Endothelial cell of umbilical vein (primary cell): ENCODE data around the gene MGLL. TPM values are rescaled to one million over a fixed set of nuclear protein-coding genes. Genes with fewer than 3 reads are reported as not detected.

ENCODE experiments used
- BruUV-seq: library from RNA; stranded (reverse); fragments of 400-500 nt; replicated peaks from 2 replicates; lab custom pipeline; 2021; lab: Mats Ljungman, UMichigan
- CTCF ChIA-PET: fragments of 300-600, 350-600 bp; sonication (Branson Sonifier 250); formaldehyde crosslinking; loops from one replicate; lab custom pipeline; 2021; ENCODE audit warnings: antibody characterized with exemption, inconsistent platforms; lab: Charles Lee
- POLR2A ChIA-PET: fragments of 300-600, 350-600 bp; sonication (Branson Sonifier 250); formaldehyde crosslinking; loops from one replicate; lab custom pipeline; 2021; ENCODE audit warnings: antibody characterized with exemption, inconsistent platforms; lab: Charles Lee
- DNase-seq: peaks from one replicate; pipeline ENCODE4 v3.0.0-alpha.2; 2011; ENCODE audit warnings: low read depth, low spot score
- FAIRE-seq: peaks from 2 replicates; lab custom pipeline; 2011; peaks lifted over from hg19 to GRCh38; lab: Jason Lieb, UNC
- H2AFZ ChIP-seq: 2 replicates; pipeline ENCODE4 v1.6.0; 2012; ENCODE audit warnings: low read depth, low read length, control low read depth, inconsistent platforms
- H3K27ac ChIP-seq: 2 replicates; pipeline ENCODE4 v1.5.1; 2011; ENCODE audit warnings: low read depth, mild to moderate bottlenecking, control low read depth, low read length, moderate library complexity; ENCODE audit not compliant: insufficient read depth
- H3K27me3 ChIP-seq, 2 experiments: 2 replicates each; pipeline versions ENCODE4 v1.6.0 to v1.6.1; 2011; ENCODE audit warnings: low read length in 2 of 2, mixed read lengths in 1 of 2; ENCODE audit not compliant: control insufficient read depth in 2 of 2, insufficient read depth in 2 of 2
- H3K36me3 ChIP-seq, 2 experiments: 2 replicates in 1 of 2; 3 replicates in 1 of 2; pipeline ENCODE4 v1.5.1; 2011; ENCODE audit warnings: low read length in 2 of 2, mild to moderate bottlenecking in 1 of 2, moderate library complexity in 1 of 2; ENCODE audit not compliant: control insufficient read depth in 2 of 2, insufficient read depth in 2 of 2; ENCODE audit errors: extremely low read depth in 1 of 2
- H3K4me1 ChIP-seq: 3 replicates; pipeline ENCODE4 v1.5.1; 2011; ENCODE audit warnings: mild to moderate bottlenecking, low read length; ENCODE audit not compliant: control insufficient read depth, insufficient read depth; ENCODE audit errors: extremely low read depth
- H3K4me2 ChIP-seq: 2 replicates; pipeline ENCODE4 v1.6.1; 2011; ENCODE audit warnings: low read length, control low read depth, mixed read lengths; ENCODE audit not compliant: insufficient read depth
- H3K4me3 ChIP-seq, 3 experiments: fragments of 200-600 bp in 1 of 3; sonication (generic), shearing (Covaris generic) in 1 of 3; replicated peaks in 1 of 3; 2 replicates each; pipeline ENCODE4 v1.5.1; 2011 to 2016; ENCODE audit warnings: control low read depth in 3 of 3, low read length in 3 of 3, mild to moderate bottlenecking in 2 of 3, inconsistent platforms in 1 of 3, low read depth in 1 of 3, moderate library complexity in 1 of 3; ENCODE audit not compliant: insufficient read depth in 1 of 3
- H3K79me2 ChIP-seq: 2 replicates; pipeline ENCODE4 v1.6.0; 2012; ENCODE audit warnings: low read length, inconsistent platforms; ENCODE audit not compliant: control insufficient read depth, insufficient read depth
- H3K9ac ChIP-seq: replicated peaks from 2 replicates; pipeline ENCODE3; 2011; ENCODE audit warnings: low read length, control low read depth; ENCODE audit not compliant: insufficient read depth; ENCODE audit errors: extremely low read depth
- H3K9me1 ChIP-seq: replicated peaks from 3 replicates; pipeline ENCODE4 v1.6.0; 2011; ENCODE audit warnings: mild to moderate bottlenecking, low read length; ENCODE audit not compliant: control insufficient read depth, insufficient read depth; ENCODE audit errors: extremely low read depth
- H3K9me3 ChIP-seq: replicated peaks from 2 replicates; pipeline ENCODE4 v1.5.1; 2012; ENCODE audit warnings: low read length, inconsistent platforms; ENCODE audit not compliant: control insufficient read depth, insufficient read depth
- H4K20me1 ChIP-seq: replicated peaks from 2 replicates; pipeline ENCODE3; 2011; ENCODE audit warnings: mild to moderate bottlenecking, low read length; ENCODE audit not compliant: control insufficient read depth, insufficient read depth; ENCODE audit errors: extremely low read depth
- CTCF ChIP-seq, 2 donors: IDR thresholded peaks; 1 replicate in 1 of 2; 2 replicates in 1 of 2; pipeline ENCODE4 v1.5.1; 2011; ENCODE audit warnings: low read length in 2 of 2, mild to moderate bottlenecking in 2 of 2, moderate library complexity in 2 of 2, control low read depth in 1 of 2, inconsistent platforms in 1 of 2, low read depth in 1 of 2; ENCODE audit not compliant: insufficient read depth in 1 of 2; ENCODE audit errors: extremely low read depth in 1 of 2
- MAX ChIP-seq: IDR thresholded peaks from 2 replicates; pipeline ENCODE4 v1.6.1; 2011; ENCODE audit not compliant: insufficient read depth, insufficient read length
- MYC ChIP-seq: IDR thresholded peaks from one replicate; pipeline ENCODE4 v1.6.1; 2011; ENCODE audit warnings: mild to moderate bottlenecking, low read depth, low read length
- POLR2AphosphoS5 ChIP-seq: IDR thresholded peaks from 2 replicates; pipeline ENCODE4 v1.6.1; 2012; ENCODE audit warnings: low read depth, mild to moderate bottlenecking, control low read depth, low read length, moderate library complexity; ENCODE audit not compliant: insufficient read depth
- dilution Hi-C: fragments of 300-500 bp; cut with MboI; formaldehyde crosslinking; loops from one replicate; pipeline ENCODE4 v1.15.0; 2019; ENCODE audit warnings: low sequenced_read_pairs; ENCODE audit not compliant: extremely low pct_ligation_motif_present
- intact Hi-C: fragments of 100-400 bp; cut with micrococcal nuclease; formaldehyde crosslinking; loops from one replicate; pipeline ENCODE4 v1.10.0; 2022
- polyA plus RNA-seq, 4 experiments: library from polyadenylated mRNA; depleted of rRNA in 3 of 4; stranded (reverse) in 3 of 4; unstranded in 1 of 4; fragments of >200 nt; gene quantifications; 2 replicates each; pipeline versions ENCODE4 v1.2.1 to v1.2.3, GENCODE V29; 2011 to 2012; ENCODE audit warnings: missing spikeins in 1 of 4
- total RNA-seq: library from RNA; stranded (reverse); gene quantifications from 2 replicates; pipeline ENCODE4 v1.2.3, GENCODE V29; 2021

The MGLL gene
- total and polyA plus RNA-seq, 2 donors (not counting 3 experiments of a cell fraction or from before 2014, with no cell fraction given) = 30.7 to 60.2 TPM

- peak overlapping the region; percentile 32 for H3K4me2 ChIP-seq
- intact Hi-C loops = loop anchor here (1.0 to 10.0 kb wide), 7 partner anchors 37 to 355 kb away; partner anchors contain the start of gene SEC61A1
Measured at GRCh38 chr3:127697551-127698240, 124.6 kb downstream of the MGLL start.

GRCh38 chr3:127694467-127695215 is 127.7 kb downstream of the MGLL start:
- intact Hi-C loops = loop anchor here (2.0 to 10.0 kb wide), 2 partner anchors 42 to 280 kb away; no protein-coding TSS in a partner anchor
- Histone ChIP-seq H3K9ac (no peak overlapping the region), H3K79me2 (no peaks in the 10 kb centered on the region), H3K9me1 (no peaks in the 10 kb centered on the region), H3K27ac (no peak overlapping the region), H3K4me1 (peaks cover 19% of the 10 kb centered on the region), H4K20me1 (no peaks in the 10 kb centered on the region), H3K9me3 (no peaks in the 10 kb centered on the region), H3K4me2 (no peak overlapping the region), H3K36me3 (peaks cover 2 to 3% of the 10 kb centered on the region in 2 experiments), H2AFZ (no peak overlapping the region), H3K4me3 (no peak overlapping the region), H3K27me3 (no peaks in the 10 kb centered on the region)
- BruUV-seq = no TSS peak
- POLR2A ChIA-PET = no interaction called here
- FAIRE-seq (peak; percentile 70), DNase-seq (peak; percentile 36)
- TF ChIP-seq MYC (no peak), CTCF (IDR thresholded peaks at IDR 0.05; ENCODE audit: extremely low read depth in 1 of 2, insufficient read depth in 1 of 2, low read depth in 1 of 2, low read length in 2 of 2) (peak; percentile 18 to 61)
- dilution Hi-C loops = no loop called here
- CTCF ChIA-PET = interaction anchor here (0.6 to 4.2 kb wide), 8 partner anchors 15 to 267 kb away, joined by 3 to 74 read pairs (median 4); partner anchors contain the start of gene MGLL

More at GRCh38 chr3:127697551-127698240, 124.6 kb downstream of the MGLL start:
- CTCF ChIA-PET = interaction anchor here (0.7 to 4.2 kb wide), 23 partner anchors 9 to 261 kb away, joined by 3 to 74 read pairs (median 6); partner anchors contain the start of gene MGLL
- Histone ChIP-seq H4K20me1 (no peaks in the 10 kb centered on the region), H3K27me3 (no peaks in the 10 kb centered on the region), H3K36me3 (peaks cover 2 to 3% of the 10 kb centered on the region in 2 experiments), H3K9me3 (no peaks in the 10 kb centered on the region), H2AFZ (peak overlapping the region; percentile 66), H3K9ac (no peak overlapping the region), H3K27ac (peak overlapping the region; percentile 91), H3K4me3 (no peak overlapping the region), H3K79me2 (no peaks in the 10 kb centered on the region), H3K4me1 (peaks cover 19% of the 10 kb centered on the region), H3K9me1 (no peaks in the 10 kb centered on the region)
- peak; percentile 97 for FAIRE-seq
- BruUV-seq = no TSS peak
- no peak for TF ChIP-seq MYC
- TF ChIP-seq MAX = peak; percentile 80
- TF ChIP-seq POLR2AphosphoS5 = no peak
- POLR2A ChIA-PET = interaction anchor here (0.9 to 1.5 kb wide), 2 partner anchors 13 to 102 kb away, joined by 3 read pairs; no protein-coding TSS in a partner anchor
- DNase-seq = peak; percentile 92
- dilution Hi-C loops = no loop called here
